ENCODE measurements around the gene ETV6.

DNA sequence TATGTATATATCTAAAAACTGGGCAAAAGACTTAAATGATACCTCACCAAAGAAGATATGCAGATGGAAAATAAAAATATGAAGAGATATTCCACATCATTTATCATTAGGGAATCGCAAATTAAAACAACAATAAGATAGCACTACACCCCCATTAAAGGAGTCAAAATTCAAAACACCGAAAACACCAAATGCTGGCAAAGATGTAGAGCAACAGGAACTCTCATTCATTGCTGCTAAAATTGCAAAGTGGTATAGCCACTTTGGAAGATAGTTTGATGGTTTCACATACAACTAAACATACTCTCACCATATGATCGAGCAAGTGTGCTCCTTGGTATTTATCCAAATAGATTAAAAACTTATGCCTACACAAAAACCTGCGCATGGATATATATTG is 289.7 kb downstream of the ETV6 start:
- TF ChIP-seq, protein P1, sequence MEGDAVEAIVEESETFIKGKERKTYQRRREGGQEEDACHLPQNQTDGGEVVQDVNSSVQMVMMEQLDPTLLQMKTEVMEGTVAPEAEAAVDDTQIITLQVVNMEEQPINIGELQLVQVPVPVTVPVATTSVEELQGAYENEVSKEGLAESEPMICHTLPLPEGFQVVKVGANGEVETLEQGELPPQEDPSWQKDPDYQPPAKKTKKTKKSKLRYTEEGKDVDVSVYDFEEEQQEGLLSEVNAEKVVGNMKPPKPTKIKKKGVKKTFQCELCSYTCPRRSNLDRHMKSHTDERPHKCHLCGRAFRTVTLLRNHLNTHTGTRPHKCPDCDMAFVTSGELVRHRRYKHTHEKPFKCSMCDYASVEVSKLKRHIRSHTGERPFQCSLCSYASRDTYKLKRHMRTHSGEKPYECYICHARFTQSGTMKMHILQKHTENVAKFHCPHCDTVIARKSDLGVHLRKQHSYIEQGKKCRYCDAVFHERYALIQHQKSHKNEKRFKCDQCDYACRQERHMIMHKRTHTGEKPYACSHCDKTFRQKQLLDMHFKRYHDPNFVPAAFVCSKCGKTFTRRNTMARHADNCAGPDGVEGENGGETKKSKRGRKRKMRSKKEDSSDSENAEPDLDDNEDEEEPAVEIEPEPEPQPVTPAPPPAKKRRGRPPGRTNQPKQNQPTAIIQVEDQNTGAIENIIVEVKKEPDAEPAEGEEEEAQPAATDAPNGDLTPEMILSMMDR (IDR thresholded peaks at IDR 0.05; ENCODE audit: borderline replicate concordance, extremely low read depth, low read length, poor library complexity, severe bottlenecking), result no peak
- TF ChIP-seq EZH2 (IDR thresholded peaks at IDR 0.05; ENCODE audit: borderline replicate concordance, low read depth, low read length, severe bottlenecking), result no peak
